ENCODE results near the gene GGCX. TPM values are rescaled to one million over a fixed set of nuclear protein-coding genes. Genes with fewer than 3 reads are reported as not detected.
"Not testable (repeated sequence)": the region's sequence is repeated elsewhere in the genome, so short reads cannot be mapped to it uniquely, and the experiment has no call there.

Gene GGCX
- total and polyA plus RNA-seq, 4 donors = 30.8 to 53.3 (median 37.8) TPM

DNA sequence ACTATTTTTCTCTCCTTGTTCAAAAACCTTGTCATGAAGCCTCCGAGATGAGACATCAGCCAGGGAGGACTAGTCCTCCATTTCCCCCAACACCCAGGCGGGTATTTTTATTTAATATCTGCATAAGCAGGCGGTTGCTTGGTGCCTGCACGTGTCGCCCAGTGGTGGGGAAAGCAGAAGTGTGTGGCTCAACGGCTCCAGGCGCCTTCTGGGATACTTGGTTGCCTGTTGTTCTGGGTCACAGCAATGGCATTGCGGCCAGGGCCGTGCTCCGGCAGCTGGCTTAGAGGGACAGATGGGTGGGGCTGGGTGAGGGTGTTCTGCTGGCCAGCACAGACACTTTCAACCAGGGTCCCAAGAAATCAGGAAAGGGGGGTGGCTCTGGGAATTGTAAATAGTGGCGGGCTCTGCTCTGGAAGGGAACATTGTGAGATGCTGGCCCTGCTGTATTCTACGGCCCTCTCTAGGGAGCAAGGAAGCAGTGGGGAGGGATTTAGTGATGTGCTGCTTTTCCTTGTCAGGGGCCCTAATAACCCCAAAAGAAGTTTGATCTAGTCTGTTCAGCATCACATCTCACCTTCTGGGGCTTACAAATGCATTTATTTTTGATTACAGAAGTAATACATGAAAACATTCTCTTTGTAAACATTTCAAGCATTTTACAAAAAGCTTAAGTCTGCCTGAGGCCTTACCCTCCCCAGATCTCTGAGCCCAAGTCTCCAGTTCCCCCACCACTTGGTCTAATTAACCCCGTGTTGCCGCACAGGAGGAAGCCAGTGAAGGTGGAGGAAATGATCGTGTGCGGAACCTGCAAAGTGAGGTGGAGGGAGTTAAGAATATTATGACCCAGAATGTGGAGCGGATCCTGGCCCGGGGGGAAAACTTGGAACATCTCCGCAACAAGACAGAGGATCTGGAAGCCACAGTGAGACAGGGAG is 17.2 kb upstream of the GGCX start:
- DNase-seq (ENCODE audit: low read depth in 4 of 6, low spot score in 6 of 6) = no peak
- Histone ChIP-seq H3K36me3 (ENCODE audit: control insufficient read depth, insufficient read depth, low read length) (no peaks in the 10 kb centered on the region), H3K27ac (ENCODE audit: low read depth, low read length) (peak overlapping the region; percentile 73), H3K4me3 (ENCODE audit: low read depth, low read length) (peak overlapping the region; percentile 12), H3K9me3 (ENCODE audit: control insufficient read depth, insufficient read depth, low read length) (no peaks in the 10 kb centered on the region), H3K4me1 (ENCODE audit: control insufficient read depth, insufficient read depth, low read length) (peaks cover 27% of the 10 kb centered on the region), H3K27me3 (ENCODE audit: control insufficient read depth, insufficient read depth, low read length) (peaks cover 11% of the 10 kb centered on the region)
- 47% methylated on average over 13 of the region's 19 CpGs for WGBS (ENCODE audit: insufficient coverage)

GRCh38 chr2:85577386-85578242 is 16.3 kb upstream of the GGCX start, which contains the start of gene VAMP8:
Gene VAMP8 (plus strand): TSS chr2:85577586. CDS start chr2:85577647, 61 bp downstream.
- Histone ChIP-seq H3K4me3 (ENCODE audit: low read depth, low read length) (peak within 1 kb of the TSS; percentile 12), H3K9me3 (ENCODE audit: control insufficient read depth, insufficient read depth, low read length) (no peaks in the 10 kb centered on the region), H3K36me3 (ENCODE audit: control insufficient read depth, insufficient read depth, low read length) (no peaks in the 10 kb centered on the region), H3K27ac (ENCODE audit: low read depth, low read length) (peak within 1 kb of the TSS; percentile 73), H3K4me1 (ENCODE audit: control insufficient read depth, insufficient read depth, low read length) (peaks cover 27% of the 10 kb centered on the region), H3K27me3 (ENCODE audit: control insufficient read depth, insufficient read depth, low read length) (peaks cover 11% of the 10 kb centered on the region)
- DNase-seq (ENCODE audit: low read depth in 4 of 6, low spot score in 6 of 6) = no peak
- WGBS (ENCODE audit: insufficient coverage) = 28% methylated on average over 18 of the region's 19 CpGs

DNA sequence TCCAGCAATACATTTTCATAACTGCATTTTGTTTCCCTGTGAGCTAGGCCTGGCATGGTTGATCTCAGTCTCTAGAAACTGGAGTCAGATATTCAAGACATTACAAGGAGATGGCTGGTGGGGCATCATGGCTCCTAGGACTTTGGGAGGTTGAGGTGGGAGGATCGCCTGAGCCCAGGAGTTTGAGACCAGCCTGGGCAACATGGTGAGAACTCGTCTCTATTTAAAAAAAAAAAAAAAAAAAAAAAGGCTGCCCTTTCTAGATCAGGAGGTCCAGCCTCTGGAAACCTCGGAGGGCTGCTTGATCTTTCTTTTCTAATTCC is 15.7 kb upstream of the GGCX start:
- Histone ChIP-seq H3K4me1 (ENCODE audit: control insufficient read depth, insufficient read depth, low read length) (peaks cover 27% of the 10 kb centered on the region), H3K36me3 (ENCODE audit: control insufficient read depth, insufficient read depth, low read length) (no peaks in the 10 kb centered on the region), H3K27me3 (ENCODE audit: control insufficient read depth, insufficient read depth, low read length) (peaks cover 8% of the 10 kb centered on the region), H3K27ac (ENCODE audit: low read depth, low read length) (peak overlapping the region; percentile 25), H3K9me3 (ENCODE audit: control insufficient read depth, insufficient read depth, low read length) (no peaks in the 10 kb centered on the region), H3K4me3 (ENCODE audit: low read depth, low read length) (no peak overlapping the region)
- DNase-seq (ENCODE audit: low read depth in 4 of 6, low spot score in 6 of 6) = no peak
- 43% methylated on average over 2 of the region's 3 CpGs for WGBS (ENCODE audit: insufficient coverage)

DNA sequence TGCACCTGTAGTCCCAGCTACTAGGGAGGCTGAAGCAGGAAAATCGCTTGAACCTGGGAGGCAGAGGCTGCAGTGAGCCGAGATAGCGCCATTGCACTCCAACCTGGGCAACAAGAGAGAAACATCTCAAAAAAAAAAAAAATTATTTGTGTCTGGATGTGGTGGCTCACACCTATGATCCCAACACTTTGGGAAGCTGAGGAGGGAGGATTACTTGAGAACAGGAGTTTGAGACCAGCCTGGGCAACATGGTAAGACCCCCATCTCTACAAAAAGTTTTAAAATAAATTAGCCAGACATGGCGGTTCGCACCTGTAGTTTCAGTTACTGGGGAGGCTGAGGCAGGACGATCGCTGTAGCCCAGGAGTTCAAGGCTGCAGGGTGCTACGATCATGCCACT is 14.4 kb upstream of the GGCX start:
- no peak for DNase-seq (ENCODE audit: low read depth in 4 of 6, low spot score in 6 of 6)
- Histone ChIP-seq H3K36me3 (ENCODE audit: control insufficient read depth, insufficient read depth, low read length) (no peaks in the 10 kb centered on the region), H3K9me3 (ENCODE audit: control insufficient read depth, insufficient read depth, low read length) (no peaks in the 10 kb centered on the region), H3K4me1 (ENCODE audit: control insufficient read depth, insufficient read depth, low read length) (peaks cover 27% of the 10 kb centered on the region), H3K27ac (ENCODE audit: low read depth, low read length) (no peak overlapping the region), H3K4me3 (ENCODE audit: low read depth, low read length) (no peak overlapping the region), H3K27me3 (ENCODE audit: control insufficient read depth, insufficient read depth, low read length) (peaks cover 8% of the 10 kb centered on the region)
- WGBS (ENCODE audit: insufficient coverage) = 100% methylated on average over 2 of the region's 8 CpGs

DNA sequence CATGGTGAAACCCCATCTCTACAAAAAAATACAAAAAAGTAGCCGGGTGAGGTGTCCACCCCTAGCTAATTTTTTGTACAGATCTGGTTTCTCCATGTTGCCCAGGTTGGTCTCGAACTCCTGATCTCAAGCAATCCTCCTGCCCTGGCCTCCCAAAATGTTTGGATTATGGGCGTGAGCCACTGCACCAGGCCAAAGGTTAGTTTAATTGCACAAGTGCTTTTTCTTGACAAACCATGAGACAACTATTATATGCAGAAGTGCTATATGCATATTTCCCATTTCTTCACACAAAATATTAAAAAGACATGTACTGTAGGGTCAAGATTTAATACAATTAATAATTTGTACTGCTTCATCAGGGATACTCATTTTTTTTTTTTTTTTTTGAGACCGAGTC is 5.0 kb upstream of the GGCX start:
- Histone ChIP-seq H3K27ac (ENCODE audit: low read depth, low read length) (no peak overlapping the region), H3K4me3 (ENCODE audit: low read depth, low read length) (no peak overlapping the region), H3K4me1 (ENCODE audit: control insufficient read depth, insufficient read depth, low read length) (peaks cover 8% of the 10 kb centered on the region), H3K27me3 (ENCODE audit: control insufficient read depth, insufficient read depth, low read length) (no peaks in the 10 kb centered on the region), H3K36me3 (ENCODE audit: control insufficient read depth, insufficient read depth, low read length) (no peaks in the 10 kb centered on the region), H3K9me3 (ENCODE audit: control insufficient read depth, insufficient read depth, low read length) (no peaks in the 10 kb centered on the region)
- no peak for DNase-seq (ENCODE audit: low read depth in 4 of 6, low spot score in 6 of 6)
- 92% methylated on average over 2 of the region's 4 CpGs for WGBS (ENCODE audit: insufficient coverage)

DNA sequence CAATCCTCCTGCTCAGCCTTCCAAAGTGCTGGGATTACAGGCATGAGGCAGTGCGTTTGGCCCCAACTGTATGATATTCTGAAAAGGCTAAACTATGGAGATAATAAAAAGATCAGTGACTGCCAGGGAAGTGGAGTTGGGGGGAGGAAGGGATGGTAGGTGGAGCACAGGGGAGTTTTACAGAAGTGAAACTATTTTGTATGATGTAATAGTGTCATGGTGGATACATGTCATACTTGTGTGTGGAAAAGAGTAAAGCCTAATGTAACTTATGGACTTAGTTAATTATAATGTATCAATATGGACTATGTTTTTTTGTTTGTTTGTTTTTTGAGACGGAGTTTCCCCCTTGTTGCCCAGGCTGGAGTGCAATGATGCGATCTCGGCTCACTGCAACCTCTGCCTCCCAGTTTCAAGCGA is 2.9 kb upstream of the GGCX start:
- 93% methylated on average over 3 of the region's 5 CpGs for WGBS (ENCODE audit: insufficient coverage)
- Histone ChIP-seq H3K36me3 (ENCODE audit: control insufficient read depth, insufficient read depth, low read length) (no peaks in the 10 kb centered on the region), H3K27me3 (ENCODE audit: control insufficient read depth, insufficient read depth, low read length) (no peaks in the 10 kb centered on the region), H3K4me3 (ENCODE audit: low read depth, low read length) (no peak overlapping the region), H3K27ac (ENCODE audit: low read depth, low read length) (no peak overlapping the region), H3K9me3 (ENCODE audit: control insufficient read depth, insufficient read depth, low read length) (no peaks in the 10 kb centered on the region), H3K4me1 (ENCODE audit: control insufficient read depth, insufficient read depth, low read length) (peaks cover 17% of the 10 kb centered on the region)
- DNase-seq (ENCODE audit: low read depth in 4 of 6, low spot score in 6 of 6) = no peak

GRCh38 chr2:85560812-85561279 is 447 bp downstream of the GGCX start:
- Histone ChIP-seq H3K4me1 (ENCODE audit: control insufficient read depth, insufficient read depth, low read length) (peaks cover 17% of the 10 kb centered on the region), H3K4me3 (ENCODE audit: low read depth, low read length) (peak overlapping the region; percentile 96), H3K27ac (ENCODE audit: low read depth, low read length) (peak overlapping the region; percentile 90), H3K27me3 (ENCODE audit: control insufficient read depth, insufficient read depth, low read length) (no peaks in the 10 kb centered on the region), H3K36me3 (ENCODE audit: control insufficient read depth, insufficient read depth, low read length) (peaks cover 13% of the 10 kb centered on the region), H3K9me3 (ENCODE audit: control insufficient read depth, insufficient read depth, low read length) (no peaks in the 10 kb centered on the region)
- DNase-seq (ENCODE audit: low read depth in 4 of 6, low spot score in 6 of 6) = no peak
- WGBS (ENCODE audit: insufficient coverage) = 5% methylated on average over 10 of the region's 14 CpGs

- WGBS (ENCODE audit: insufficient coverage) = 86% methylated on average over 11 of the region's 12 CpGs
- Histone ChIP-seq H3K36me3 (ENCODE audit: control insufficient read depth, insufficient read depth, low read length) (peaks cover 14% of the 10 kb centered on the region), H3K4me3 (ENCODE audit: low read depth, low read length) (peak overlapping the region; percentile 96), H3K4me1 (ENCODE audit: control insufficient read depth, insufficient read depth, low read length) (peaks cover 17% of the 10 kb centered on the region)
- not testable (repeated sequence) for H3K27ac ChIP-seq (ENCODE audit: low read depth, low read length); H3K27me3 ChIP-seq (ENCODE audit: control insufficient read depth, insufficient read depth, low read length); DNase-seq (ENCODE audit: low read depth in 4 of 6, low spot score in 6 of 6); H3K9me3 ChIP-seq (ENCODE audit: control insufficient read depth, insufficient read depth, low read length)
These were observed 928 bp downstream of the GGCX start for GRCh38 chr2:85560403-85560726.

DNA sequence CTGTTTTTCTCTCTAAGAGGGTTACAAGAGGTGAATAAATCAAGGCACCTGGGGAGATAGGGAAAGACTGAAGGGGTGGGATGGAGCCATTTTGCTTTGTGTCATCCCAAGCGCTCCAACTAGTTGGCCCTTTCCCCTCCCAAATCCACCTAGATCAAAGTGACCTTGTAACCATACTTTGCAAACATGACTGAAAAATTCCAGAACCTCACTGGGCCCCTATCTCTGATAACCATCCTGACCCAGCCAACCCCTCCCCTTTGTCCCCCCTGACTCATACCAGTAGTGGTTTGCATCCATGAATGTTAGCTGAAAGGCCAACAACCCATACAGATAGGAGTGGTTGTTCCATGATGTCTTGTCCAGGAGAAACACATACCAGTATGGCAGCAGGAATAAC is 3.1 kb downstream of the GGCX start:
- DNase-seq (ENCODE audit: low read depth in 4 of 6, low spot score in 6 of 6) = no peak
- peaks cover 36% of the 10 kb centered on the region for H3K36me3 ChIP-seq (ENCODE audit: control insufficient read depth, insufficient read depth, low read length)
- H3K9me3 ChIP-seq (ENCODE audit: control insufficient read depth, insufficient read depth, low read length) = no peaks in the 10 kb centered on the region
- peaks cover 17% of the 10 kb centered on the region for H3K4me1 ChIP-seq (ENCODE audit: control insufficient read depth, insufficient read depth, low read length)
- no peak overlapping the region for H3K27ac ChIP-seq (ENCODE audit: low read depth, low read length)
- H3K27me3 ChIP-seq (ENCODE audit: control insufficient read depth, insufficient read depth, low read length) = no peaks in the 10 kb centered on the region
- WGBS (ENCODE audit: insufficient coverage) = no CpG with 5 or more reads among the region's 1 CpG
- no peak overlapping the region for H3K4me3 ChIP-seq (ENCODE audit: low read depth, low read length)
